WTC11 (cell line): ENCODE results near the gene FAM111A.

Experiments used
- CTCF ChIP-seq: fragments of 200-600 bp; IDR thresholded peaks from 2 replicates; pipeline ENCODE4 v1.8.0; 2022; ENCODE audit warnings: antibody characterized with exemption
- KAT7 ChIP-seq: sonication (generic); formaldehyde crosslinking; IDR thresholded peaks from 2 replicates; pipeline ENCODE4 v1.8.1; 2023; ENCODE audit warnings: missing genetic modification reagents, mild to moderate bottlenecking, borderline replicate concordance
- RORB ChIP-seq: fragments of 250-450 bp; sonication (Bioruptor Pico); IDR thresholded peaks from 2 replicates; pipeline ENCODE4 v1.9.0; 2021; ENCODE audit warnings: mild to moderate bottlenecking
- SMAD3 ChIP-seq: sonication (generic); formaldehyde crosslinking; IDR thresholded peaks from 2 replicates; pipeline ENCODE4 v1.8.0; 2022; ENCODE audit warnings: missing genetic modification reagents, mild to moderate bottlenecking, borderline replicate concordance
- ZBTB21 ChIP-seq: sonication (generic); formaldehyde crosslinking; IDR thresholded peaks from 2 replicates; pipeline ENCODE4 v1.8.1; 2023; ENCODE audit warnings: mild to moderate bottlenecking, missing genetic modification reagents, borderline replicate concordance

GRCh38 chr11:59191095-59191494 is 48.4 kb downstream of the FAM111A start:
- no peak for TF ChIP-seq CTCF
- no peak for TF ChIP-seq KAT7
- no peak for TF ChIP-seq SMAD3 (CRISPR knock-in tag)
- no peak for TF ChIP-seq ZBTB21 (CRISPR knock-in tag)
- TF ChIP-seq RORB (CRISPR knock-in tag) = no peak
